Activated naive CD4-positive, alpha-beta T cell treated with anti-CD3 and anti-CD28 coated beads for 36 hours (primary cell): ENCODE results near the gene KCNQ1OT1. TPM values are rescaled to one million over a fixed set of nuclear protein-coding genes. Genes with fewer than 3 reads are reported as not detected.

Experiments
- CTCF ChIA-PET: fragments of 350-600 bp; sonication (Branson Sonifier 250); formaldehyde crosslinking; loops from one replicate; lab custom pipeline; 2021; ENCODE audit warnings: antibody characterized with exemption; lab: Charles Lee
- DNase-seq: peaks from one replicate; pipeline ENCODE4 v3.0.0-alpha.2; 2020
- H3K27ac Mint-ChIP-seq: one replicate; pipeline ENCODE4 v1.8.0; 2021; ENCODE audit warnings: mild to moderate bottlenecking, mixed read lengths
- H3K27me3 Mint-ChIP-seq: one replicate; pipeline ENCODE4 v1.8.0; 2021; ENCODE audit warnings: low read depth, mixed read lengths
- H3K36me3 Mint-ChIP-seq: one replicate; pipeline ENCODE4 v1.8.0; 2021; ENCODE audit warnings: low read depth, mixed read lengths
- H3K4me1 Mint-ChIP-seq: one replicate; pipeline ENCODE4 v1.8.0; 2021; ENCODE audit warnings: low read depth, mixed read lengths
- H3K4me3 Mint-ChIP-seq: one replicate; pipeline ENCODE4 v1.8.0; 2021; ENCODE audit warnings: mild to moderate bottlenecking, moderate library complexity, mixed read lengths
- H3K9me3 Mint-ChIP-seq: one replicate; pipeline ENCODE4 v1.8.0; 2021; ENCODE audit warnings: mixed read lengths
- intact Hi-C: fragments of 100-400 bp; cut with micrococcal nuclease; formaldehyde crosslinking; loops from one replicate; pipeline ENCODE4 v1.15.1; 2023
- total RNA-seq, 2 experiments: library from RNA; stranded (reverse); gene quantifications; one replicate each; pipeline ENCODE4 v1.2.3, GENCODE V29; 2021

KCNQ1OT1 gene
- total RNA-seq, 2 experiments from 2014 or later: 0.17 to 0.20 TPM

DNA sequence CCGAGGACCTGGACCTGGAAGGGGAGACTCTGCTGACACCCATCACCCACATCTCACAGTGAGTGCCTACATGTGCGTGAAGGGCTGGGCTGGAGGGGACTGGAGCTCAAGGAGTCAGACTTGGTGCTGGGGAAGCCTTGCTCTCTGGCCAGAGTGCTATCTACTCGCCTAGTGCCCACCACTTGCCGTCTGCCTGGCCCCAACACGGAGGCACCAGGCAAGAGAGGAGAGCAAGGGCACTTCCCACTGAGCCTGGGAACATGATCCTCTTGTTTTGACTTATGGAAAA is 37.8 kb downstream of the KCNQ1OT1 start:
- no peak for DNase-seq
- Mint-ChIP-seq H3K27ac (no peak overlapping the region), H3K4me1 (no peaks in the 10 kb centered on the region), H3K36me3 (peaks cover 22% of the 10 kb centered on the region), H3K9me3 (no peaks in the 10 kb centered on the region), H3K27me3 (no peaks in the 10 kb centered on the region), H3K4me3 (no peak overlapping the region)
- CTCF ChIA-PET: no interaction called here
- intact Hi-C loops: no loop called here

DNA sequence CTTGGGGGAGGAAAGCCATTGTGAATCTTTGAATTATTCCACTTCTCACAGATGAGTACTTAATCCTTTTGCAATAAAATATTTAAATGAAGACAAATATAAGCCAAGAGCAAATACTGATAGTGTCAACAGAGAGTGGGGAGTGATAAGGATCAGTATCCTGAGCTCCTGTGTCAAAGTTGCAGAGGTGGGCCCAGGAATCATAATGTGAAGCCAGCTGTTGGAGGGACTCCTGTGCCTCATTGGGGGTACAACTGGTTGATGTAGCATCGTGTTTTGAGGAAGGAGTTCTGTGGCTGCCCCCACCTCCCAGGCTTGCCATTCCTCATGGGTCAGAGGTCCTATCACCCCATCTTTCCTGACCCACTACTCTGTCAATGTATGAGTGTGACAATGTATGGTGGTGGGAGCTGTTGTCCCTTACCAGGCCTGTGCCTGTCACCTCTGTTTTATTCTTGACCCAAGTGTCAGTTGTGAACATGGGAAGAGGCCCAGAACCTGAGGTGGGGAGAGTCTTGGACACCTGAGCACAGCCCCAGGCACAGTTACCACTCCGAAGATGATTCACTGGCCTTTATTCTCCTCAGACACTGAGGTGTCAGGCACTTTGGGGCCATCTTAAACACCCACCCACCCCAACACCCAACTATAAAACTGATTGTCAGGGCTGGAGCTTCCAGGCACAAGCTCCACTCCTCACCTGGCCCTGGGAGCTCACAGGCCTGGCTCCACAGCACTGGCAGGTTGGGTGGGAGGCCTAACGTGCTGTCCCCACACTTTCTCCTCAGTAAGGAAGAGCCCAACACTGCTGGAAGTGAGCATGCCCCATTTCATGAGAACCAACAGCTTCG is 38.4 kb downstream of the KCNQ1OT1 start:
- CTCF ChIA-PET: no interaction called here
- H3K9me3 Mint-ChIP-seq: no peaks in the 10 kb centered on the region
- H3K27me3 Mint-ChIP-seq: no peaks in the 10 kb centered on the region
- intact Hi-C loops: no loop called here
- DNase-seq: no peak
- no peaks in the 10 kb centered on the region for H3K4me1 Mint-ChIP-seq
- H3K27ac Mint-ChIP-seq: no peak overlapping the region
- no peak overlapping the region for H3K4me3 Mint-ChIP-seq
- H3K36me3 Mint-ChIP-seq: peaks cover 22% of the 10 kb centered on the region

DNA sequence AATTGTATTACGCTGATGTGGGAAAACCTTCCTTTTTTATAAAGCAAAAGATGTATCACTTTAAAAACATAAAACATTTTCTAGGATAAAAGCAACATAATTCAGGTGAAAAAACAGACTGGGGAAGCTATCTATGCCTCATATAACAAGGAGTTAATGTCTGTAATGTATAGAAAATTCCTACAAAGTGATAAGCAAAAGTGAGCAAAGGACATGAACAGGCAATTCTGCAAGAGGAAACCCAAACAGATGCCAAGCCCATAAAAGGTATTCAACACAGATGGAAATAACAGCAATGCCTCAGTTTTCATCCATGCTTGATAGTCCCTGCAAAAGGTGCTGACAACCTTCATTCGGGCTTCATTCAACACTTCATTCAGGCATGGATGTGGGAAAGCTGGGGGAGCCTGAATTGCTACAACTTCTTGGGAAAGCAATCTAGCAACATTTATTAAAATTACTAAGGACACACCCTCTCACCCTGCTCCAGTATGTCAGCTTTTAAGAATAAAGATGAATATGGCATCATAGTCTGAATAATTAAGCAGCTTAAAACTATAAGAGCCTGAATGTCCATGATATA is 39.3 kb downstream of the KCNQ1OT1 start:
- H3K27ac Mint-ChIP-seq: no peak overlapping the region
- peaks cover 22% of the 10 kb centered on the region for H3K36me3 Mint-ChIP-seq
- no peaks in the 10 kb centered on the region for H3K4me1 Mint-ChIP-seq
- H3K27me3 Mint-ChIP-seq: no peaks in the 10 kb centered on the region
- intact Hi-C loops: no loop called here
- H3K4me3 Mint-ChIP-seq: no peak overlapping the region
- CTCF ChIA-PET: no interaction called here
- DNase-seq: no peak
- H3K9me3 Mint-ChIP-seq: no peaks in the 10 kb centered on the region

DNA sequence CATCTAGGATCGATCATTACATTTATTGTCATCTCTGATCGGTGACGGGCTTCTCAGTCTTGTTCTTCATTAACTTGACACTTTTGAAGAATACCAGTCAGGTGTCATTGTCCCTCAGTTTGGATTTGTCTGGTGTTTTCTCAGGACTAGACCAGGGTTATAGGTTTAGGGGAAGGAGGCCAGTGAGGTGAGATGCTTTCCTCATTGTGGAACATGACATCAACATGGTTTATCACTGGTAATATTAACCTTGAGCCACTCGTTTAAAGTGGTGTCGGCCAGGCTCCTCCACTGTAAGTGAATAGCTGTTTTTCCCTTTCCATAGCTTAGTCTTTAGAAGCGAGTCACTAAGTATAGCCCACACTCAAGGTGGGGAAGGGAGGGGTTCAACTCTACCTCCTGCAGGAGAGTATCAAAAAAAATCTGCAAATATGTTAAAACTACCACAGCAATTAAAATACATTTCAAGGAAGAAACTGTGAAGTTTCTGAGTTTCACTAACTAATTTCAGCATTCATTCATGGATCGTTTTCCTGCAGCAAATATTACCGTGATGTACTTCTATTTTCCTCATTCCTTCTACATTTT is 42.0 kb downstream of the KCNQ1OT1 start:
- Mint-ChIP-seq H3K4me3 (no peak overlapping the region), H3K36me3 (peaks cover 22% of the 10 kb centered on the region), H3K27ac (no peak overlapping the region), H3K9me3 (no peaks in the 10 kb centered on the region), H3K4me1 (no peaks in the 10 kb centered on the region), H3K27me3 (no peaks in the 10 kb centered on the region)
- CTCF ChIA-PET: no interaction called here
- no peak for DNase-seq
- intact Hi-C loops: no loop called here

DNA sequence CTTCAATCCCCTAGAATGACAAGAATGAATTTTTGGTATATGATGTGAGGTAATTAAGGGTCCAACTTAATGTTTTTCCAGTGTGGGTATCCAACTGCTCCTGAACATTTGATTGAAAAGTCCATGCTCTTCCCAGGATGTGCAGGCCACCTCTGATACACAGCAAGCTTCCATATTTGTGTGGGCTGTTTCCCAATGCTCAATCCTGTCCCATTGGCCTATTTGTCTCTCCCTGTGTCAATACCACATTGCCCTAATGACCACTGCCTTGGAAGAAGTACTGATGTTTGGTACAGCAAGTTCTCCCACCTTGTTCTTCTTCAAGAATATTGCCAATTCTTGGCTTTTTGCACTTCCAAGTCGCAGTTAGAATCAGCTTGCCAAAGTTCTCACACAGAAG is 42.9 kb downstream of the KCNQ1OT1 start:
- peaks cover 22% of the 10 kb centered on the region for H3K36me3 Mint-ChIP-seq
- H3K27ac Mint-ChIP-seq: no peak overlapping the region
- CTCF ChIA-PET: interaction anchor here (0.6 kb wide), 1 partner anchor 13 kb away, joined by 3 read pairs; no protein-coding TSS in a partner anchor
- no peak for DNase-seq
- intact Hi-C loops: no loop called here
- no peaks in the 10 kb centered on the region for H3K9me3 Mint-ChIP-seq
- no peaks in the 10 kb centered on the region for H3K27me3 Mint-ChIP-seq
- no peak overlapping the region for H3K4me3 Mint-ChIP-seq
- H3K4me1 Mint-ChIP-seq: no peaks in the 10 kb centered on the region

DNA sequence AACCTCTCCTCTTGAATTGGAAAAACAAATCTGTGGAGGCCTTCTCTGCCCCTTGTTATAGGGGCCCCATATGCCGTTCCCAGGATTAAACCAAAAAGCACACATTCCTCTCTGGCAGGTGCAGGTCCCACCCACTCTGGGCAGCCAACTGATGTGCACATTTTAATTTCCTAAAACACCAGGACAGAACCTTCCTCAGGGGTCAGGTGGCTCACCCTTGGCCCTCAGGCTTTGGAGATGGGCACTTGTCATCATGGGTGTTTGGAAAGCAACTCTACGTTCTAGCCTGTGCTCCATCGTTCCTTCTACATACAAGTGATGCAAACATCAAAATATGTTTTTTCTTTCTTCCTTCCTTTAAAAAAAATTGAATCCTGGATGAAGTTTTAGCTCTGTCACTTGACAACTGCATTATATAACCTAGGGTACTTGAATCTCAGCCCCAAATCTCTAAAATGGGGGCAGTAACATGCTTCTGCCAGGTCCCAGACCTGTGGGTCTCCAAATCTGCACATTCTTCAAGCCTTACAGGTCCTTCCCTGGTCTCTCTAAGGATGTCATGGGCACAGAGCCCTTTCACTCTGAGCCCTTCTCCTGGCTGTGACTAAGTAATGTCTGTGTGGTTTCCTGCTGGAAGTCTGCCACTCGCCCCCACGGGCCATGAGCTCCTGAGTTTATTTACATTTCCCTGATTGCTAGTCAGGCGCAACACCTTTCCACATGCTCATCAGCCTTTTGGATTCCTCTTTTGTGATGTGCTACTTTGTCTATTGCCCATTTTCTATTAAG is 43.8 kb downstream of the KCNQ1OT1 start:
- no peak overlapping the region for H3K4me3 Mint-ChIP-seq
- no peaks in the 10 kb centered on the region for H3K9me3 Mint-ChIP-seq
- H3K36me3 Mint-ChIP-seq: peaks cover 20% of the 10 kb centered on the region
- no peaks in the 10 kb centered on the region for H3K4me1 Mint-ChIP-seq
- intact Hi-C loops: no loop called here
- no peak for DNase-seq
- CTCF ChIA-PET: interaction anchor here (0.6 kb wide), 1 partner anchor 14 kb away, joined by 3 read pairs; no protein-coding TSS in a partner anchor
- H3K27ac Mint-ChIP-seq: no peak overlapping the region
- H3K27me3 Mint-ChIP-seq: no peaks in the 10 kb centered on the region

DNA sequence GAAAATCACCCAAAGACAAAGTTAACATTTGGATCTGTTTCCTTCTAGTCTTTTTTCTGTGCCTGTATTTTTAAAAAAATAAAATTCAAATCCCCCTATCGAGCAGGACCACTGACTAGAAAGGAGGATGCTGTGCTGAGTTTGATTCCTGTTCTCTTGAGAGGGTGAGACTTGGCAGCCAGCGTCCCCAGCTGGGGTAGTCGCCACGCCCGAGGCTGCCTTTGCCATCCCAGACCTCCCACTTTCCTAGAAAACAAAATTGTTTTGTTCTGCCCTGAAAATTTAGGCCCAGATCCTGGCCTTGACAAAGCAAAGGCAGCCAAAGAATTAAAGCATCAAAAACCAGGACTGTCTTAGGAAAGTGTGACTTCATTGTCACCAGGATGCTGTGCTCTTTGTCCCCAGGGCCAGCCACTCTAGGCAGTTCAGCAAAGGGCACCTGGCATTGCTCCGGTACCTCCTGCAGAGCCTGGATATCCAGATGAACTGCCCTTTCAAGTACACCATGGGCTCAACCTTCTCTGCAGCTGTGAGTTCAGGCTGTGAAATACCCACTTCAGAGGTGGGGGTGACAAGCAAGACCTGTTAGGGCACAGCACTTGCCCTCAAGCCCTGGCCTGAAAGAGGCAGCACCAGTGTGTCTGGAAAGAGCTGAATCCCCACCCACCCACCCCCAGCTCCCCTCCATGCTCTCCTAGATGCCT is 44.6 kb downstream of the KCNQ1OT1 start:
- intact Hi-C loops: no loop called here
- Mint-ChIP-seq H3K36me3 (peaks cover 21% of the 10 kb centered on the region), H3K4me1 (no peaks in the 10 kb centered on the region), H3K4me3 (no peak overlapping the region), H3K27ac (no peak overlapping the region), H3K27me3 (no peaks in the 10 kb centered on the region), H3K9me3 (peaks cover 7% of the 10 kb centered on the region)
- CTCF ChIA-PET: interaction anchor here (1.0 kb wide), 1 partner anchor 123 kb away, joined by 3 read pairs; no protein-coding TSS in a partner anchor
- no peak for DNase-seq

DNA sequence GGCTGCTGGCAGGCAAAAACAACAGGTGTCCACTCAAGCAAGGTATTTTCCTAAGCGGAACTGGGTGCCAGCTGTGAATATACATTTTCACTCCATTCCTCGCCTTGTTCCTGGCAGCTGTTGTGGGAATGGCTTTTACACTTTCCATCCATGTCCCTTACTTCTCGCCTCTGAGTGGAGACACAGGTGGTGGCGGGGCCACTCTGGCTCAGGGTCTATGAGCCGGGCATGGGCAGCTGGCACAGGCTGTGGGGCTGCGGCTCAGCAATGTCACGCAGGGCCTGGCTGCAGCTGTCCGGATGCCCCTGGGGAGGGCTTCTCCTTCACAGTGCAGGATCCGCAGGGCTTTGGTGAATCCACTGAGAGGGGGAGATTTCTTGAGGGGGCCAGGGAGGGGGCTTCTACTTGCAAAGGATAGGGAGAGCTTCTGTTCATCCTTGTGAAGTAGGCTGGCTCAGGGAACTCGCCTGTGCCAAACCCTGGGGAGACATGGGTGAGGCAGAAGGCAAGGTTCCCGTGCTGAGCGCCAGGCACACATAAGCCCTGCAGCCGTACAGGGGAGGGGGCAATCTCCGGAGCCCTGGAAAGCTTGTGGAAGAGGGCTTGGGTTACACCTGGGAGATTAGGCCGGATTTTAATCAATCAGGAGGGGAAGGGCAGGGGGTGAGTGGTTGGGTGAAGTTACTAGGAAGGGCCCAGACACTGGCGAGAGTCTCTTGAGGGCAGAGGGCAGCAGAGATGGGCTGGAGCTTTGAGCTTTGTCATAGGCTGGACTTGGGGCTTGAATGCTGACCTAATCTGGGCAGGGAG is 45.7 kb downstream of the KCNQ1OT1 start:
- no peak overlapping the region for H3K4me3 Mint-ChIP-seq
- DNase-seq: no peak
- intact Hi-C loops: no loop called here
- H3K9me3 Mint-ChIP-seq: peaks cover 17% of the 10 kb centered on the region
- no peaks in the 10 kb centered on the region for H3K27me3 Mint-ChIP-seq
- no peak overlapping the region for H3K27ac Mint-ChIP-seq
- CTCF ChIA-PET: interaction anchor here (1.0 kb wide), 1 partner anchor 122 kb away, joined by 3 read pairs; no protein-coding TSS in a partner anchor
- peaks cover 25% of the 10 kb centered on the region for H3K36me3 Mint-ChIP-seq
- no peaks in the 10 kb centered on the region for H3K4me1 Mint-ChIP-seq

DNA sequence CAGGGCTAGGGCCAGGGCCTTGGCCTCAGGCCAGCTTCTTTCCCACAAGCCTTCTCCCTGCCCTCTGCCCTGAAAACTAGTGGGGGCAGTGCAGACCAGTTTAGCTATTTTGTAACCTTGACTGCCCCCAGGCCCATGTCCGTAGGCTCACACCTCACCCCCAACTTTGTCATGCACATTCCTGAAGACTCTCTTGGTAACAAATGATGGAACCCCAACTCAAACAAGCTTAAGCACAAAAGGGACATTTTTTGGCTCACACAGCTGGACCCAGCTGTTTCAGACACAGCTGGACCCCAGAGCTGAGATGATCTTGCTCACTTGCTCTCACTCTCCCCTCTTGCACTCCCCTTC is 46.6 kb downstream of the KCNQ1OT1 start:
- H3K27me3 Mint-ChIP-seq: no peaks in the 10 kb centered on the region
- no peaks in the 10 kb centered on the region for H3K4me1 Mint-ChIP-seq
- H3K9me3 Mint-ChIP-seq: peaks cover 20% of the 10 kb centered on the region
- no peak overlapping the region for H3K27ac Mint-ChIP-seq
- intact Hi-C loops: no loop called here
- H3K4me3 Mint-ChIP-seq: no peak overlapping the region
- DNase-seq: no peak
- CTCF ChIA-PET: no interaction called here
- peaks cover 20% of the 10 kb centered on the region for H3K36me3 Mint-ChIP-seq

DNA sequence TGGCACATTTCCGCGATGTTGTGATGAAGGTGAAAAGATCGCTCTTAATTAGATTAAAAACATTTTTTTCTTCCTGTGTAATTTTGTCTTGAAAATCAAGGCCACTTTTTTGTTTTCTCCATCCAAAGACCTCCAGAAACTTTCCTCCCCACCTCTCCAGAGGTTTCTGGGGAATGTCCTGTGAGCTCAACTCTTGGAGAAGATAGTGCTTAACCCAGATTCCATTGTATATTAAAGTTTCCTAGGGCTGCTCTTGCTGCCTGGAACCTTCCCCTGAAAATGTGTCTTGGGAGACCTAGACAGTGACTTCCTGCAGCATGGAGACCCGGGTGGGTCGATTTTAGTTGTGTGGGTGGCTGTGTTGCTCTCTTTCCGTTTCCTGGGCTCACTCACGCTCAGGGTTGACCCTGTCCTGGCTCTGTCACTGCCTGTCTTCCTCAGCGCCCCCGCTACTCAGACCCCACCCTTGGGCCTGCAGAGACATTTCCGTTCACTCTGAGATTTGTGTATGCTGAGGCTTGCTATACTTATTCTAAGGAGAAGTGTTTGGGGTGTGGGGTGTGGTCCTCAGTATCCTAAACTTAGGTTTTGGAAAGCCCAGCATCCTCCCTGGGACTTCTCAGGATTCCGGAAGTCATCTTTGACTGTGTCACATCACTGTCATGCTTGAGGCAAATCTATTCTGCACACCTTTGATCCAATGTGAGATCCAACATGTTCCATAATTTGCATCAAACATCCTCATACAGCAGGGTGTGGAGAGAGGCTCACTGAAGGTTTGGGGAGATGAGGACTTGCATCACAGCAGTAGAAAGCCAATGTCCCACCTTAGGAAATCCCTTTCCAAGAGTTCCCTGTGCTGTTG is 47.2 kb downstream of the KCNQ1OT1 start:
- H3K4me3 Mint-ChIP-seq: no peak overlapping the region
- H3K9me3 Mint-ChIP-seq: peaks cover 21% of the 10 kb centered on the region
- CTCF ChIA-PET: no interaction called here
- H3K27ac Mint-ChIP-seq: no peak overlapping the region
- no peaks in the 10 kb centered on the region for H3K4me1 Mint-ChIP-seq
- no peaks in the 10 kb centered on the region for H3K27me3 Mint-ChIP-seq
- peaks cover 22% of the 10 kb centered on the region for H3K36me3 Mint-ChIP-seq
- DNase-seq: no peak
- intact Hi-C loops: no loop called here

DNA sequence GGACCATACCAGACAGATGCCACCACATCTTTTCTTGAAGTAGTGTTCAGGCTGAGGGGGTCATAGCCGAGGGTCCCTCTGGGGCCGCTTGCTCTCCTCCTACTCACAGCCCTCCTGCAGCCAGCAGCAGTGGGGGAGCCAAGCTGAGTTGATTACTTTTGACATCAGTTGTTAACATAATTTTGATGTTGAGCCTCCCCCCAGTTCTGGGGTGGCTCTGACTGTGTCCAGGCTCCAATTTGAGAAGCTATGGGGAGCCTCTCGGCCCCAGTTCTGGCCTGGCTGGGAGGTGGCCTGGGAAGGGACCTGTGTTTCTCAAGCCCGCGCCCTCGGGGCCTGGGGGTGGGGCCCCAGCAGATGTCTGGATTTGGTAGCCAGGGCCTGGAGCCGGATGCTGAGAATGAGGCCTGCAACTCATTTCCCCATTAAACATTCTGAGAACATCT is 47.9 kb downstream of the KCNQ1OT1 start:
- Mint-ChIP-seq H3K27me3 (no peaks in the 10 kb centered on the region), H3K9me3 (peaks cover 29% of the 10 kb centered on the region)
- no peak for DNase-seq

More for the DNA sequence above, 47.9 kb downstream of the KCNQ1OT1 start:
- intact Hi-C loops: no loop called here
- peaks cover 28% of the 10 kb centered on the region for H3K36me3 Mint-ChIP-seq
- CTCF ChIA-PET: no interaction called here
- no peaks in the 10 kb centered on the region for H3K4me1 Mint-ChIP-seq
- no peak overlapping the region for H3K4me3 Mint-ChIP-seq
- no peak overlapping the region for H3K27ac Mint-ChIP-seq
